GM23248 (cell line): ENCODE results near the gene GLIPR2.

Experiments
- EZH2 ChIP-seq: fragments of 200-600 bp; sonication (generic); IDR thresholded peaks from 2 replicates; pipeline ENCODE4 v1.6.1; 2018; ENCODE audit warnings: antibody characterized with exemption, mild to moderate bottlenecking; ENCODE audit not compliant: insufficient read depth, poor library complexity, severe bottlenecking
- EZH2phosphoT487 ChIP-seq: fragments of 200-600 bp; sonication (generic); IDR thresholded peaks from 2 replicates; pipeline ENCODE4 v1.6.1; 2018; ENCODE audit warnings: antibody characterized with exemption, moderate library complexity, mild to moderate bottlenecking, low read depth; ENCODE audit not compliant: insufficient read depth

GRCh38 chr9:36141761-36142160 is 5.2 kb downstream of the GLIPR2 start:
- TF ChIP-seq EZH2: no peak
- TF ChIP-seq EZH2phosphoT487: no peak
